MCF 10A (cell line): Measurements from ENCODE around the gene ASPRV1. TPM values are rescaled to one million over a fixed set of nuclear protein-coding genes. Genes with fewer than 3 reads are reported as not detected.

Source experiments
- BruUV-seq: library from RNA; stranded (reverse); fragments of 400-500 nt; replicated peaks from 2 replicates; lab custom pipeline; 2021; lab: Mats Ljungman, UMichigan
- CTCF ChIA-PET: fragments of 300-600 bp; sonication (Branson Sonifier 250); formaldehyde crosslinking; extraction: SDS; loops from one replicate; lab custom pipeline; 2021; ENCODE audit warnings: antibody characterized with exemption, inconsistent platforms; lab: Yijun Ruan, JAX
- POLR2A ChIA-PET: fragments of 300-600, 350-650 bp; sonication (Branson Sonifier 250); formaldehyde crosslinking; extraction: SDS; loops from one replicate; lab custom pipeline; 2020; ENCODE audit warnings: antibody characterized with exemption, inconsistent platforms; lab: Yijun Ruan, JAX
- DNase-seq: peaks from one replicate; pipeline ENCODE4 v3.0.0-alpha.2; 2018; ENCODE audit not compliant: unreplicated experiment
- H3K27ac Mint-ChIP-seq: one replicate; pipeline ENCODE4 v1.8.0; 2022; ENCODE audit warnings: mild to moderate bottlenecking, low read depth, mixed read lengths; ENCODE audit not compliant: unreplicated experiment
- H3K27me3 Mint-ChIP-seq: one replicate; pipeline ENCODE4 v1.8.0; 2022; ENCODE audit warnings: mixed read lengths; ENCODE audit not compliant: insufficient read depth, unreplicated experiment
- H3K36me3 Mint-ChIP-seq: one replicate; pipeline ENCODE4 v1.8.0; 2022; ENCODE audit warnings: mild to moderate bottlenecking, moderate library complexity, mixed read lengths; ENCODE audit not compliant: insufficient read depth, unreplicated experiment
- H3K4me1 Mint-ChIP-seq: one replicate; pipeline ENCODE4 v1.8.0; 2022; ENCODE audit warnings: mixed read lengths; ENCODE audit not compliant: insufficient read depth, unreplicated experiment
- H3K4me3 Mint-ChIP-seq: one replicate; pipeline ENCODE4 v1.8.0; 2022; ENCODE audit warnings: mild to moderate bottlenecking, moderate library complexity, mixed read lengths; ENCODE audit not compliant: unreplicated experiment
- H3K9me3 Mint-ChIP-seq: one replicate; pipeline ENCODE4 v1.8.0; 2022; ENCODE audit warnings: mixed read lengths; ENCODE audit not compliant: unreplicated experiment
- CTCF ChIP-seq: fragments of 200-600 bp; IDR thresholded peaks from one replicate; pipeline ENCODE4 v1.8.0; 2022; ENCODE audit warnings: antibody characterized with exemption, mild to moderate bottlenecking; ENCODE audit not compliant: unreplicated experiment
- intact Hi-C: fragments of 100-400 bp; cut with micrococcal nuclease; formaldehyde crosslinking; loops from 2 replicates; pipeline ENCODE4 v1.14.1; 2022
- total RNA-seq: library from RNA; stranded (reverse); gene quantifications from 2 replicates; pipeline ENCODE4 v1.2.3, GENCODE V29; 2022

ASPRV1 gene
- total RNA-seq, 1 experiment from 2014 or later = 0.23 TPM

- peak overlapping the region; percentile 41 for H3K4me3 Mint-ChIP-seq
Observed at GRCh38 chr2:69997015-69997830, 35.8 kb upstream of the ASPRV1 start.

GRCh38 chr2:69995511-69995910 is 34.1 kb upstream of the ASPRV1 start:
- Mint-ChIP-seq H3K9me3 (no peaks in the 10 kb centered on the region), H3K27me3 (no peaks in the 10 kb centered on the region), H3K36me3 (peaks cover 7% of the 10 kb centered on the region), H3K27ac (no peak overlapping the region), H3K4me1 (peaks cover 18% of the 10 kb centered on the region), H3K4me3 (no peak overlapping the region)
- intact Hi-C loops = loop anchor here (5.0 kb wide), 1 partner anchor 48 kb away; no protein-coding TSS in a partner anchor
- POLR2A ChIA-PET = no interaction called here
- DNase-seq = no peak
- no peak for TF ChIP-seq CTCF
- no TSS peak for BruUV-seq
- CTCF ChIA-PET = interaction anchor here (0.6 kb wide), 1 partner anchor 1305 kb away, joined by 3 read pairs; no protein-coding TSS in a partner anchor

More at GRCh38 chr2:69997015-69997830, 35.8 kb upstream of the ASPRV1 start:
- ChIA-PET POLR2A (interaction anchor here (0.5 to 2.0 kb wide), 10 partner anchors 10 to 357 kb away, joined by 3 to 10 read pairs (median 3); no protein-coding TSS in a partner anchor), CTCF (interaction anchor here (0.6 to 0.7 kb wide), 3 partner anchors 11 to 62 kb away, joined by 3 to 5 read pairs (median 5); no protein-coding TSS in a partner anchor)
- peak overlapping the region; percentile 6 for H3K27ac Mint-ChIP-seq
- peaks cover 7% of the 10 kb centered on the region for H3K36me3 Mint-ChIP-seq
- no peak for TF ChIP-seq CTCF
- H3K9me3 Mint-ChIP-seq = no peaks in the 10 kb centered on the region
- DNase-seq = peak; percentile 84
- H3K4me1 Mint-ChIP-seq = peaks cover 18% of the 10 kb centered on the region
- no TSS peak for BruUV-seq
- intact Hi-C loops = loop anchor here (1.0 to 5.0 kb wide), 2 partner anchors 50 to 145 kb away; no protein-coding TSS in a partner anchor
- H3K27me3 Mint-ChIP-seq = no peaks in the 10 kb centered on the region

- Mint-ChIP-seq H3K27ac (no peak overlapping the region), H3K4me3 (no peak overlapping the region), H3K27me3 (no peaks in the 10 kb centered on the region), H3K9me3 (no peaks in the 10 kb centered on the region), H3K4me1 (peaks cover 11% of the 10 kb centered on the region), H3K36me3 (peaks cover 7% of the 10 kb centered on the region)
- intact Hi-C loops = no loop called here
- TF ChIP-seq CTCF = no peak
- CTCF ChIA-PET = no interaction called here
- DNase-seq = no peak
- POLR2A ChIA-PET = no interaction called here
- no TSS peak for BruUV-seq
Observed at GRCh38 chr2:69994166-69994565, 32.7 kb upstream of the ASPRV1 start.

- Mint-ChIP-seq H3K27me3 (no peaks in the 10 kb centered on the region), H3K27ac (no peak overlapping the region), H3K36me3 (peaks cover 7% of the 10 kb centered on the region), H3K4me3 (no peak overlapping the region), H3K9me3 (no peaks in the 10 kb centered on the region), H3K4me1 (peaks cover 11% of the 10 kb centered on the region)
- ChIA-PET CTCF (no interaction called here), POLR2A (no interaction called here)
- DNase-seq = no peak
- TF ChIP-seq CTCF = no peak
- no TSS peak for BruUV-seq
- intact Hi-C loops = no loop called here
Observed at GRCh38 chr2:69993708-69994107, 32.3 kb upstream of the ASPRV1 start.
